Spleen (tissue), 7 donors: ENCODE measurements around the gene FBN2.

Experiments
- POLR2A ChIP-seq, 3 donors: fragments of 450-650 bp; IDR thresholded peaks; one replicate each; pipeline ENCODE4 v1.5.1; 2017; ENCODE audit warnings: antibody characterized with exemption in 3 of 3, mild to moderate bottlenecking in 1 of 3
- TF ChIP-seq, protein P1 (sequence below), 11 experiments: fragments of 200-600 bp in 7 of 11; fragments of 450-650 bp in 4 of 11; sonication (generic) in 4 of 11; IDR thresholded peaks in 8 of 11; conservative IDR thresholded peaks in 3 of 11; 1 replicate in 7 of 11; 2 replicates in 4 of 11; pipeline versions ENCODE4 v1.4.0 to v1.8.0; 2016 to 2021; ENCODE audit warnings: antibody characterized with exemption in 11 of 11, inconsistent platforms in 4 of 11, mild to moderate bottlenecking in 1 of 11
- donor health status: DM: no; HTN: no; CAD: no; lungs with moderate emphysema.
- donor health status: DM: no; HTN: no; CAD: no.
- donor health status: DM: no; HTN: no; CAD: no.

DNA sequence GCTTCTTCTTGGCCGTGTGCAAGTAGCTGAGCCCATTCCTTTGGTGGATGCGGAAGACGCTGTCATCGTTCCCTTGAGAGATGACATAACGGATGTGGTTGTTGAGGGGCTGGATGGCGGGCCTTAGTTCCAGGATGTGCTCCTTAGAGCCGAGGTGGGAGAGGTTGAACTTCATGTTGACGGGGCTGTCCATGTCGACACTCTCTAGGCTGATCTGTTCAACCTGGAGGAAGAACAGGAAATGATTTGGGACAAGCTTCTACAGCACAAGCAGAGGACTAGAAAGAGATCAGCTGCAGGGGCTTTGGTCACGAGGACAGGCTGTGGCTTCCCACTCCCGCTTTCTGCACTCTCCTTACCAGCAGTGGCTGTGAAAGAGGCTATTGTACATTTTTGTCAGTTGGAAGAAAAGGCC, 278.4 kb downstream of the FBN2 start:
- TF ChIP-seq, protein P1, sequence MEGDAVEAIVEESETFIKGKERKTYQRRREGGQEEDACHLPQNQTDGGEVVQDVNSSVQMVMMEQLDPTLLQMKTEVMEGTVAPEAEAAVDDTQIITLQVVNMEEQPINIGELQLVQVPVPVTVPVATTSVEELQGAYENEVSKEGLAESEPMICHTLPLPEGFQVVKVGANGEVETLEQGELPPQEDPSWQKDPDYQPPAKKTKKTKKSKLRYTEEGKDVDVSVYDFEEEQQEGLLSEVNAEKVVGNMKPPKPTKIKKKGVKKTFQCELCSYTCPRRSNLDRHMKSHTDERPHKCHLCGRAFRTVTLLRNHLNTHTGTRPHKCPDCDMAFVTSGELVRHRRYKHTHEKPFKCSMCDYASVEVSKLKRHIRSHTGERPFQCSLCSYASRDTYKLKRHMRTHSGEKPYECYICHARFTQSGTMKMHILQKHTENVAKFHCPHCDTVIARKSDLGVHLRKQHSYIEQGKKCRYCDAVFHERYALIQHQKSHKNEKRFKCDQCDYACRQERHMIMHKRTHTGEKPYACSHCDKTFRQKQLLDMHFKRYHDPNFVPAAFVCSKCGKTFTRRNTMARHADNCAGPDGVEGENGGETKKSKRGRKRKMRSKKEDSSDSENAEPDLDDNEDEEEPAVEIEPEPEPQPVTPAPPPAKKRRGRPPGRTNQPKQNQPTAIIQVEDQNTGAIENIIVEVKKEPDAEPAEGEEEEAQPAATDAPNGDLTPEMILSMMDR (IDR thresholded peaks at IDR 0.05 in 8 of 11, conservative IDR thresholded peaks at IDR 0.05 in 3 of 11), result no peak
- no peak for TF ChIP-seq POLR2A (IDR thresholded peaks at IDR 0.05)
